Esophagus mucosa (tissue), 1 donor: ENCODE results near the gene UNC50. TPM values are rescaled to one million over a fixed set of nuclear protein-coding genes. Genes with fewer than 3 reads are reported as not detected.
"Not testable (repeated sequence)": the region's sequence is repeated elsewhere in the genome, so short reads cannot be mapped to it uniquely, and the experiment has no call there.

Experiments used
- ATAC-seq: fragments of 200-7000 bp; cut with Tn5 transposase; one replicate; pipeline ENCODE4 v1.9.1; 2020
- total RNA-seq: library from RNA; stranded (reverse); gene quantifications from one replicate; pipeline ENCODE4 v1.2.4, GENCODE V29; 2023
- donor health status: DM: yes; HTN: yes; CAD: no.

The UNC50 gene
- total RNA-seq, 1 donor from 2014 or later = 22.6 TPM

DNA sequence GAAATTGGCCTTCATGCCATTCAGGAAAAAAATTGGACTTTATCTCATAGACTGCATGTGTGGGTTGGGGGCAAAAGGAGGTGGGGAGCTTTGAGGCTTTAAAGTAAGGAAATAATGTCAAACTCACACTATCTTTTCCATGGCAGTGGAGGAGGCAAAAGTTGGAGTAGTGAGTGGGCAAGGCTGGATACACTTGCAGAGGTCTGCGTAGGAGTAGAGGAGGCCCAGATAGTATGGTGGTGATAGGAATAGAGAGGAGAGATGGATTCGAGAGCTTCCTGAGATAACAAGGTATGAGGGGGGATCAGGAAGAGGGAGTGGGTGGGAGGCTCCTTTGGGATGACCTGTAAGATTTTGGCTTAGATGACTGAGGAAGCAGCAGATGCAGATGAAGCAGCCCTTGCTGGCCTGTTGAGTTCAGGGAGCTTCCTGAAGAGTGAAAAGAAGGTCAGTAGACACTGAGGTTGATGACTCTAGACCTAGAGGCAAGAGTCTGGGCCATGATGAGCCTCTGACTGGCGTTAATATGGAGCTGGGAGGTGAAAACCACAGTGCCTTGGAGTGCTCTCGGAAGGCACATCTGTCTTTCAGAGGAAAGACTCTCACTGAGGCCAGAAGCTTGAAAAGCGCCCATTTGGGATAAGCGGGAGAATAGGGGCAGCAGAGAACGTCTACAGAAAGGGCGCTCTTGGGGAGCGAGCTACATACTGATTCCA, 5.8 kb downstream of the UNC50 start:
- ATAC-seq = no peak

DNA sequence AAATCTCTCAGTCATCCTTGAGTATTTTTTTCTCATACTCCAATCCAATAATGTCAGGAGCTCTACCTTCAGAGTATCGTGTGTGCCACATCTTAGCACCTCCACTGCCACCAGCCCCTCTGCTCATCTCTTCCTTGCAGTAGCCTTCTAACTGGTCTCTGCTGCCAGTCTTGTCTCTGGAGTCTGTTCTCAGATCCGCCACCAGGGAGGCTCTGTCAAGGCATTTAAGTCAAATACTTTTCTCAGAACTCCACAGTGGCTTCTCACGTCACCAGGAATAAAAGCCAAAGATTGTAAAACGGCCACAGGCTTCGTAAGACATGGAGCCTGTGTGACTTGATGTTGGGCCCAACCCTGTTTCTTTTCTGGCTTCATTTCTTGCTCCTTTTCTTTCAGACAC, 7.1 kb downstream of the UNC50 start:
- ATAC-seq = no peak

DNA sequence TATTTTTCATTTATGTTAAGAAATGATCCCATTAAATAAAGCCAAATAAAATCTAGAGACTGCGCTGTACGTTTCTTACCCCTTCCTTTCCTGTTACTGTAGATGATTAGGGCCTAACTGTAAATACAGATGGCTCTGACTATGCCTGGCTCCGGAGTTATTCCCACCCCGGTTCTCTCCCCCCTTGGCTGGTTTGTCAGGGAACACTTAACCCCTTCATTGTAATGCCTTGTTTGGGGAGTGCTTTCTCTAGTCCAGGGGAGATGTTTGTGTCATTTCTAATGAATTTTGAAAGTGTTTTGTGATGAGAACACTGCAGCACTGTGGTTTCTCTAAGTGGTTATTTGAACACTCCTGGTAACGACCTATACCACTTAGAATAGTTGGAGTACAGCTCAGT, 8.8 kb downstream of the UNC50 start:
- no peak for ATAC-seq

DNA sequence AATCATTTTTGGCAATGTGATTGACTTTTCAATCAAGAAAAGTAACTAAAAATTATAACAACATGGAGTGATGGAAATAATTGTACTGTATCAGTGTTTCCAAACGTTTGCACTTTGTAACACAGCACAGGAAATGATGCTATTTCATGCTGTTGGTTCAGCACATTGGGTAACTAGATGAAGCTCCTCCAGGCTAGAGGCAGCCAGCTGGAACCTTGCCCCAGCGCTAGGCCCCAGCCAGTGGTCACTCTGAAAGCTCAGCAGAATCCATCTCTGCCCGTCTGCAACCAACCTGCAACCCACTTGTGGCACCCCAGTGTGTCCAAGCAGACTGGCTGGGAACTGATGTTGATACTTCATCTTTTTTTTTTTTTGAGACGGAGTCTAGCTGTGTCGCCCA, 15.3 kb downstream of the UNC50 start:
- no peak for ATAC-seq

DNA sequence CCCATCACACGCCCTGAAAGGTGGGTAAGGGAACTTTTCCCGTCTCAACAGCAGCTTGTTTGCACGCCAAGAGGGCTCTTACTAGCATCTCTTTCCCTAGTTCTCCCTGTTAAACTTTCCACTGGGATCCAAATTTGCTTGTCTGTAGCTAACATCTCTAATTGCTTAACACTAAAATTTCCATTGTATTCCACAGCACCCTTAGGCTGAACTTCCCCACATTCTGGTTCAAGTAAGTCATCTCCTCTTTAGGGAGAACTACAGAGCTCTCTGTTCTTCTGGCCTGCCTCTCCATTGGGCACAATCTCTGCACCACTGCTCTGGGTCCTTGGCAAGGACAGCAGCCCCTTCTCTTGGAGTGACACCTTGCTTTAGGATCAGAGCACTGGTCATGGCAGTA, 24.0 kb downstream of the UNC50 start:
- ATAC-seq = no peak

DNA sequence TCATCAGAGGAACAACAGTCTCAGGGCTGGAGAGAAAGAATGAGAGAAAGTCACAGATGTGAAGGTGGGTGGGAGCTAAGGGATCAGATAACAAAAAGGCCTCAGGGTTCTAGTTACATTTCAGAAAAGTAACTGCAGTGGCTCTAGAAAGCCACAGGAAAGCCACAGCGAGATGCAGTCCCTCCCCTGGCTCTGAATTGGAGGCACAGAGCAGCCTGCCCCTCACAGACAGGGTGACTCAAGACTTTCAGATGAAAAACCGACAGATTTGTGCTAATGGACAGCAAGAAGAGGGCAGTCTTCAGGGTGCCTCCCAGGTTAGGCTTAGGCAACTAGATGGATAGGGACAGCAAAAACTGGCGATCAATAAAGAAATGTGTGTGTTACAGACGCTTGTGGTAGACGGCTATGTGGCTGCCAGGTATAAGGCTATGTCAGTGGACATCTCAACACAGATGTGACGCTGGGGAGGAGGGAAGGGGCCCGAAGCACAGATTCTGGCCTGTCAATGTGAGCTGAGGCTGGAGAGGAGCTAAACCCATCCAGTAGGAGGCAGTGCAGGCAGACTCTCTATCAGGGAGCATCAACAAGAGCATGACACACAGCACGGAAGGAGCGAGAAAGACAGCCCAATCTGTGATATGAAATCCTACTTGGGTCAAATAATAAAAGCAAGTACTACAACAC, 26.2 kb downstream of the UNC50 start:
- ATAC-seq = no peak

DNA sequence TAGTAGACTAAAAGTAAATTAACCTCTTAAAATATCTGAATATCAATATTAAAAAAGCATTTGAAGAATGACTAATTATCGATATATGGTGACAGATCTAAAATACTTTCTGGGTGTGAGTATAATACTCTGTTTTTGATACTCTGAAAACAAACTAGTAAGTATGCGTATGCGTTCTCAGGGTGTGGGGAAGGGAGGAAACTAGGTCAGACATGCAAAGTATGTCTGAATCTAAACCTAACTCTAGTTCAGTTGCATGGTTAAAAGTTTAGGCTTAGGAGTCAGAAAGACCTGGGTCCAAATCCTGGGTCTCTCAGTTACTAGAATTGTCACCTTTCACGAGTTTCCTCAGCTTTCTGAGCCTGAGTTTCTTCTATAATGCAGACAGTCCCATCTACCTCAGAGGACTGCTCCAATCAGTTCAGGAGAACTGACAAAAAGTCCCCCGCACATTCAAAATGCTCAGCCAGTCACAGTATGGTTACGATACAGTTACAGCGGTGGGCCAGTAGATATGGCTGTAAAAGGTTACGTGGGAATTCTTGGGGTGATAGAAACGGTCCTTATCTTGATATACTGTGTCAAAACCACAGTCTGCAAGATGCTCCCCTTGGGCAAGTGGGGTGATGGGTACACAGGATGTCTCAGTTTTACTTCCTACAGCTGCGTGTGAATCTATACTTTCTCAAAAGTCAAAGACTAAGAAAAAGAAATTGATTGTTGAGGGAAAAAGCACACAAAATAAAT, 29.2 kb downstream of the UNC50 start:
- peak; percentile 33 for ATAC-seq

DNA sequence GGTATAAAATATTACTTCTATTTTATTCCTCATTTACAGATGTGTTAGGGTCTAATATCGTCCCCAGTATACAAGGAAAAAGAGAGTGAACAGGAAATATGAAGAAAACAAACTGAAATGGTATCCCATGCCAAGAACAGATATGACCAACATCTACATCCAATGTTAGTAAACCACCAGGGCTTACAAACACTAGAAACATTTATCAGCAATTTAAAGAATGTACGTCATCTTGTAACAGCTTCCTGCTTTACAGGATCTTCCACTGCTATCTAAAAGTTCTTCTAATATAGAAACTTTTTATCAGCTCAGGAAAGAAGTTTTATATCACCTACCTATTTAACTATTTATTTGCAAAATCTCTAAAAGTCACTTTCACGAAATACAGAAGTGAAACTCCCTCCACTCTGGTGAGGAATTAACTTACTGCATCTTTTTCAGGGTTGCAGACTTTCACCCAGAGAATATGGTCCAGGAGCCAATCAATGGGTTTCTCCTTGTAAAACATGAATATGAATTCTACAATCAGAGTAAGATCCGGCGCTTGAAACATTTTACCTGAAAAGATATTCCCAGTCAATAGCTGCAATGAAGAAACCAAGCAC, 35.2 kb downstream of the UNC50 start:
- ATAC-seq = no peak

DNA sequence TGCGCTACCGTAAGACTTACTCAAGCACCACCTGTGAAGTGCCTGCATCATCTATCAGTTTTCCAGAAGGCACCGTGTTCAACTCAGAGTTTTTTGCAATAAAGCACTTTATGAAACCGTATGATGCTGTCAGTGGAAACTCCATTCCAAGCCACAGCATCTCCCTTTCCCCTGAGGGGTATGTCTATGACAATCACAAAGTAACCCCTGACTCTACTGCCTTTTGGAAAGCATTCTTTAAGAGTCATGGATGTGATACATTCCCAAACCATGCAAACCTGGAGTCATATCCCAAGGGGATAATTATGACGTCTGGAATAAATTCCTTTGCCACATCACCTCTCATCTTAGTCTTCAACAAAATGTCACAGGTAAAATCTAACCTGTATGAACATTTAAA, 39.2 kb downstream of the UNC50 start:
- ATAC-seq = no peak

DNA sequence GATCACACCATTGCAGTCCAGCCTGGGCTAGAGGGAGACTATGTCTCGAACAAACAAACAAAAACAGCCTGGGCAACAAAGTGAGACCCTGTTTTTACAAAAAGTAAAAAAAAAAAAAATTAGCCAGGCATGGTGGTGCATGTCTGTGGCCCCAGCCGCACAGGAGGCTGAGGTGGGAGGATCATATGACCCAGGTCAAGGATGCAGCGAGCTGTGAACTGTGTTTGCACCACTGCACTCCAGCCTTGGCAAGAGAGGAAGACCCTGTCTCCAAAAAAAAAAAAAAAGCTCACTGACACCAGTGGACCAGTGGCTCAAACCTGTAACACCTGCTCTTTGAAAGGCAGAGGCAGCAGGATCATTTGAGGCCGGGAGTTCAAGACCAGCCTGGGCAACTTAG, 40.1 kb downstream of the UNC50 start:
- no peak for ATAC-seq

DNA sequence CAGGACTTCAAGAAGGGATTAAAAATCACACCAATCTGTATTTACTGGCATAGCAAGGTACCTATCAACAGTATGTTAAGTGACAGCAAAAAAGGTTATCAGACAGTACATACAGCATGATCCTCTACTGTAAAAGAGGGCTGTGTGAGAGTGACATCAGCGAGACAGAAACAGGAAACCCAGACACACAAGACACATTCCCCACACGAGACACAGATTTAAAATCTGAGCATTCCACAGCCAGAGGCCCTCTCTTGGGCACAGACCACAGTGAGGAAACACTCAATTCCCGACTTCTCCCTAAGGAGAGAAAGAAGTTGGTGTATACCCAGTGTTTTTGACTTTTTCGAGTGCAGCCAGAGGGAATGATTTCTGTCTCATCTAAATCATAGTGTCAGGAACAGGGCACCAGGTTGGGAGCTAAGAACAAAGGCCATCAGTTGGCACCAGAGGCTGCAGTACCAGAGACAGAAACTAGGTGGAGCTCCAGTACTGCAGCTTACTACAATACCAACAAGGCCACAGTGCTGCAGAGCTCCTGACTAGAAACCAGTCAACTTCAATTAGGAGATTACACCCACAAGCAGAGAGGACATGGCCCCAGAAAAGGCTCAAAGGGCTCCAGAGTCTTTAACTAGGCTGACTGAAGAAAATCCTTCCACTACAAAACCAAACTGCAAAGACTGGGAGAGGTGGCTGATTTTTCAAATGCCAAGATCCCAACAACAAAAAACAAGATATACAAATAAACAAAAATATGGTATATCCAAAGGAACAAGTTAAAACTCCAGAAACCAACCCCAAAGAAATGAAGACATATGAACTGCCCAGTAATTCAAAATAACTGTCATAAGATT, 41.0 kb downstream of the UNC50 start:
- peak; percentile 97 for ATAC-seq

DNA sequence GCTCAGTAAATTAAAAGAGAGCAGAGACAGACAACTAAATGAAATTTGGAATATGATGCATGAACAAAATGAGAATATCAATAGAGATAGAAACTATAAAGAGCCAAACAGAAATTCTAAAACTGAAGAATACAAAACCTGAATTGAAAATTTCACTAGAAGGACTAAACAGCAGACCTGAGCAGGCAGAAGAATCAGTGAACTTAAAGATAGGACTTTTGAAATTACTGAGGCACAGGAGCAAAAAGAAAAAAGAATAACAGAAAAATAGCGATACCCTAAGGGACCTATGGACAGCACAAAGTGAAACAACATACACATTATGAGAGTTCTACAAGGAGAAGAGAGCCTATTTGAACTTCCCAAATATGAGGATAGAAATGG, 41.6 kb downstream of the UNC50 start:
- no peak for ATAC-seq

DNA sequence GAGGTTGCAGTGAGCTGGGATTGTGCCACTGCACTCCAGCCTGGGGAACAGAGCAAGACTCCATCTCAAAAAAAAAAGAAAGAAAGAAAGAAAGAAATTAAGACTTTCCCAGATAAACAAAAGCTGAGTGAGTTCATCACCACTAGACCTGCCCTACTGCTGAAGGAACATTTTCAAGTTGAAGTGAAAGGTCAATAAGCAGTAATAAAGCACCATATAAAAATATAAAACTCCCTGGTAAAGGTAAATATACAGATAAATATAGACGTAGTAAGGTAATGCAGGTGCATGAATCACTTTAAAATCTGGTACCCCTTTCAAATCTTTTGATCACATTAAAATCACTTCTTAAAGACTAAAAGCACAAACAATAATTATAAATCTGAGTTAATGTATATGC, 42.6 kb downstream of the UNC50 start:
- ATAC-seq = no peak

DNA sequence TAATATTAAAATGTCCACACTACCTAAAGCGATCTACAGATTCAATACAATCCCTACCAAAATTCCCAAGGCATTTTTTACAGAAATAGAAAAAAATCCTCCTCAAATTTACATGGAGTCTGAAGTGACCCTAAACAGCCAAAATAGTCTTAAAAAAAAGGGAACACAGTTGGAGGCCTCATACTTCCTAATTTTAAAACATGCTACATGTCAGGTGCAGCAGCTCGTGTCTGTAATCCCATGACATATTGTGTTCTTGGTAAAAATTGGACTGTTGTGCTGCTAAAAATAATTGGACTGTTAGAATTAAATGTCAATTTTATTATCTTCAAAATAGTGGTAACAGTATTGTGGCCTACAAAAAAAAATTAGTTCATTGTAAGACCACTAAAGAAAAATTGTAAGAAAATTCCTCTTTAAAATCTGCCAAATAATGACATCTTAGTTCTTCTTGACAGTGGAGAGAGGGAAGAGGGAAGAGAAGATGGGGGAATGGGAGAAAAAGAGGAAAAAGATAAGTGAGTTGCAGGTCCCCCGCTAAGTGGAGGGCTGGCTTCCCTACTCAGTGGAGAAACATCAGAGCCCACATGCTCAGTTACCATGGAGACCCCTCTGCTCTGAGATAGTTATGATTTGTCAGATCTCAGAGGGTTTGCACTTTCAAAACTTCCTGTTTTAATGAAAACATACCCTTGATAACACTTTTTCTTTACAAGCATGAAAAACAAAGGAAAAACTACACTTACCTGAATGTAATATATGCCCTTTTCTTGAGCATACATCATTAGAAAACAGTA, 46.5 kb downstream of the UNC50 start:
- ATAC-seq = no peak

DNA sequence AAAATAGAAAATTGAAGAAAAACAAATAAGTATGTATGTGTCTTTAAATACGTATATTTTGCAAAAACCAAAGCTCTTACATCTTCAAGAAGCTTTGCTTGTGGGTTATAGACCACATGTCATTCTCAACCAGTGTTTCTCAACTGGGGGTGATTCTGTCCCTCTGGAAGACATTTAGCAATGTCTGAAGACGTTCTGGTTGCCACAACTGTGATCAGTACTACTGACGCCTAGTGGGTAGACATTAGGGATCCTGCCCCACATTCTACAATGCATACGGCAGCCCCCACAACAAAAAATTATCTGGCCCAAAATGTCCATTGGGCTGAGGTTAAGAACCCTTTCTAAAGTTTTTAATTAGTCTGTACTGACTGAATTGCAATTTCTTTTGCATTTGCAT, 48.4 kb downstream of the UNC50 start:
- ATAC-seq = no peak

DNA sequence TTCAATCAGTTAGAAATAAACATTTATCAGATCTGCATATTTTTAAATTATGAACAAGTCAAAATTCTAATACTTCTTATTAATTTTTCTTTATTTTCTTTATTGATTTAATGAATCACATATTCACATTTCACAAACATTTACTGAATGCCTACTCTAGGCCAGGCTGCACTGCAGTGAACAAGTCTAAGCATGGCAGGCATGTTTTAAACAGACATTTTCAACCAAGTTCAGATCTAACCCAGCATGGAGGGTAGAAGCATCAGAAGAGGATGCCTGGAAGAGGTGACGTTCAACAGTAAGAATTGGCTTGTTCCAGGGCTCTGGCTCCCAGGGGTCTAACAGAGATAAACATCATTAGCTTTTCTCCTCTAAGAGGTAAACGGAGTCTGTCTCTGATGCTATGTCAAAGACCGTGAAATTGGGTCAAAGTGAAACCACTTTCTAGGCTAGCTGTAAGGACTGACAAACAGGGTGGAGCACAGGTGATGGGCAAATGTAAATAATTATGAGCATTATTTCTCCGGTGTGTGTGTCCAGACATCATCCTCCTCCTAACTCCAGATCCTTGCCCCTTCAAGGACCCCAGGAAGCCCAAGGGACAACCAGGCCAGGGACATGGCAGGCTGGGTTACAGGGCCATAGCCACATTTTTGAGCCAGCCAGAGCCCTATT, 50.6 kb downstream of the UNC50 start:
- no peak for ATAC-seq

DNA sequence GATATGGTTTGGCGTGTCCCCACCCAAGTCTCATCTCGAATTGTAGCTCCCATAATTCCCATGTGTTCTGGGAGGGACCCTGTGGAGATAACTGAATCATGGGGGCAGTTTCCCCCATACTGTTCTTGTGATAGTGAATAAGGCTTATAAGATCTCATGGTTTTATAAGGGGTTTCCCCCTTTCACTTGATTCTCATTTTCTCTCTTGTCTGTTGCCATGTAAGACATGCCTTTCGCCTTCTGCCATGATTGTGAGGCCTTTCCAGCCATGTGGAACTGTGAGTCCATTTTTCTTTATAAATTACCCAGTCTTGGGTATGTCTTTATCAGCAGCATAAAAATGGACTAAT, 51.1 kb downstream of the UNC50 start:
- ATAC-seq = not testable (repeated sequence)

DNA sequence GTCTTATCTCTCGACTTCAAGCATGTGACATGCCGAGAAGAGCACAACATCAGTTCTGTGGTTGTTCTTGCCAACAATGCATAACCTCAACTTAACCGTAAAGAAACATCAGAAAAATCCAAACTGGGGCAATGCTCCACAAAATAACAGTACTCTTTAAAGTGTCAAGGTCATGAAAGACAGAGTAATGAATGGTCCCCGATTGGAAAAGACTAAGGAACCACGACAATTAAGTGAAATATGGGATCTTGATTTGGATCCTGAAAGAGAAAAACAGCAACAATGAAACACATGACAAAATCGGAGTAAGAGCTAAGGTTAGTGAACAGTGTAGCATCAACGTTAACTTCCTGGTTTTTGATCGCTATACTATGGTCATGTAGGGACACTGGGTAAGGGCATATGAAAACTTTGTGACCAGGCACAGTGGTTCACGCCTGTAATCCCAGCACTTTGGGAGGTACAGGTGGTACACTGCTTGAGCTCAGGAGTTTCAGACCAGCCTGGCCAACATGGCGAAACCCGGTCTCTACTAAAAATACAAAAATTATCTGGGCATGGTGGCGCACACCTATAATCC, 55.2 kb downstream of the UNC50 start:
- ATAC-seq = no peak

DNA sequence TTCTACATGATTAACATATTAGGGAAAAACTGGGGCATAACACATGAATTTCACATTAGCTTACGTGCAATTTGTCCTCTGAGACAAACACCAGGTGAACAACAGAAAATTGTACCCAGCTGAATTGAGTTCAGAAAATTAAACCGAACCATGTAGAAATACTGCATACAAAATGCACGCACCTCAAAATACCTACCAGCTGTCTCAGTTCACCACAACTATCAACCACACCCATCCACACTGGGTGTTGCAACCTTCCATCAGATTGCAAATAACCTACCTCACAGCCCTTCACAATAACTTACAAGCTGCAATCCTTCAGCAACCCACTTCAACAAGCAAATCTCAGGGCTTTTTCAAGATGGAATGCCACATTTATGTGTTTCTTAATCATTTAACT, 55.9 kb downstream of the UNC50 start:
- peak; percentile 73 for ATAC-seq

DNA sequence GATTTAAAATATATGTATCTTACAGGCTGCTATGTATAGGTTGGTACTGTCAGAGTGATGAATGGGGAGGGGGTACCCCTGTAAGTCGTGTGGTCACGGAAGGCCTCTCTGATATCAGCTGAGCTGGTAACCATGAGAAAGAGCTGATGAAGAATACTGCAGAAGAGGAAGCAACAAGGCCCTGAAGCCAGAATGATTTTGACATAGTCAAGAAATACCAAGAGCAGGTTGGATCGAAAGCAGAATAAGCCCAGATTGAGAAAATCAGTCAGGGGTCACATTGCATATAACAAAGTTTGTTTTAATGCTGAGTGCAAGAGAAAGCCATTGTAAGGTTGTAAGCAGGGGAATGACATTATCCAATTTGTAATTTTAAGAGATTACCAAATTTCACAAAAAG, 57.3 kb downstream of the UNC50 start:
- ATAC-seq = no peak
